NCI-H748 treated with DMSO at 0.1 percent for 48 hours (cell line): ENCODE measurements around the gene RORB.

Experiments
- DNase-seq: peaks from one replicate; lab custom pipeline; 2025; lab: John Stamatoyannopoulos, UW

Gene RORB

DNA sequence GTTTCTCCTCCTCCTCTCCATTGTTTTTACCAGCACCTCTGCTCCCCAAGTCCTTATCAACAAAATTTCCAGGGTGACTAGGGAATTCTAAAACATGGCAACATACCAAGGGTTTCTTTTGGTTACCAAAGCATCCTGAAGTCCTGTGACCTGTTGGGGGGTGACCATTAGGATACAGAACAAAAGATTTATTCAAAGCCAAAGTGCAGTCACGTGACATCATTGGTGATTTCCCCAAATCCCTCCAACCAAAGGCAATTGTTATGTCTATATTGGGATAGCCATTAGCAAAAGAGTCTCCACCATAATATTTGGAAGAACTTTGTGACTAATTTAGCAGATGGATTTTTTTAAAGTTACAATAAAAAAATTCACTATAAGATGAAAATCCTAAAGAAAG lies 222.2 kb downstream of the RORB start:
- DNase-seq: no peak

DNA sequence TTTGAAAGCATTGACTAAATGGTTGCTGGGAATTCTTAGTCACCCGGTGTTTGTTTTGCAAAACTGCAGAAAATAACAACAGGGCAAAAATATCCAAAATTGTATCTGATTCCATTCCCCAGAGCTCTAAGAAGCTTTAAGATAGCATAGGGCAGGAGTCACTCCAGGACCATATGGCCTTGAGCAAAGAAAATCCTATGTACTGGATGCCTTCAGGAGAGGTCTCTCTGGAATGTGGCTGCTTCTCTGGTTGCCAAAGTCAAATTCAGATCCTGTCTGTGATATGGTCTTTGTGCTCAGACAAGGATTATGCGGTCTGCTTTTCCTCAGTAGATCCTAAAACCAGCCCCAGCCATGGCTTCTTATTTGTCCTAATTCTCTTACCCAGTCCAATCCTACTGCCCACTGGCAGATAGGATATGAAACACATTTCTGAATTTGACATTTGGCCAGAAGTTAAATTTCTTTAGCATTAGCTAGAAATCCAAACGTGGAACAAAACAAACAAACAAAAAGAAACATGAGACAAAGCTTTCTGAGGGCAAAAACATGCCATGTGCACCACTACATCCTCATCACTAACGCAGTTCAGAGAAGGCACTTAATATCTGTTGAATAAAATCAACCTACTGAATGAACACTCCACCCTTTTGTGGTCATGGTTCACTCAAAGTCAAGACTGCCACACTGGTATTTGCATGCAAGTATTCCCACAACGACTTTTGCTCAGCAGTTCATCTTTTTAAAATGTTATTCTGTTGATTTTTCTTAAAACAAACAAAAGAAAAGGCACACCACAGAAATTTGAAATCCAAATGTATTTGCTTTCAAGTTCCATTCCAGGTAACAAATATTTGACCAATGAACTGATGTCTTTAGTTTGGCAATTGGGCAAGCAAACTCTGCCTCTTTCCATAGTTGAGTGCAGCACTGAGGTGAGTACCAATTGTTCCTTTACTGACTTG lies 224.8 kb downstream of the RORB start:
- no peak for DNase-seq

DNA sequence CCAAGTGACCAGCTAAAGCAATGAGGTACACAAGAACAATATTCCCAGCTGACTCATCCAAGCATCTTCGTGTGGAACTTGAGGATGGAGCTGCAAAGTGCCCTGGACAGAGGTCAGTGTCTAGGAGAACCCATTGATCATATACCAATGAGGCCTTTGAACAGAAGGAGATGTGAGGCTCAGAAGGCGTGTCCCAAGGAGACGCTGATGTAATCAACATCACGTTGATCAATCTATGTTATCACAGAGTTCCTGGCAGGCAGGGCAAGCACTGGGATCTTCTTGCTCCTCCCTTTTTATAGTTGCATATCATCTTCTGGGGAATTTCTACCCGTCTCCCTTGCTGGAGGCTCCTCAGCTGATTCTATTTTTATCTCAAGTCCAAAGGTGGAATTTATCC lies 227.2 kb downstream of the RORB start:
- no peak for DNase-seq

DNA sequence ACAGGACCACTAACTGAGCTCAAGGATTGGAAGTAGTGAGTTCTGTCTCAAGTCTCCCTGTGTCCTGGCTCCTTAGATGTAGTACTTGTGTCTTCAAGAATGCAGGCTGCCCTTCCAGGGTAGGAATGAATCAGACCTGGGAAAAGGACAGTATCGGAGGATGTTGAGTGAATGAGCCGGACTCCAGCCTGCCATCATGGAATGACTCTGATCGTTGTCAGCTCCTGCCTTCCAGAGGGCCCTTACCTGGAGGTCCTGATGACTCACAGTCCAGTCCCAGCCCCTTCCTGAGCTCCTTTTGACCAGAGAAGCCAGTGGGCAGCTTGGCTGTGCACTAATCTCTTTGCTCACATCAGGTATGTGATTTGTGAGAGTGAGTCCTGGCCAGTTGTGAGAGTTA lies 229.4 kb downstream of the RORB start:
- no peak for DNase-seq

GRCh38 chr9:74728176-74728575 lies 231.0 kb downstream of the RORB start:
- DNase-seq: no peak

DNA sequence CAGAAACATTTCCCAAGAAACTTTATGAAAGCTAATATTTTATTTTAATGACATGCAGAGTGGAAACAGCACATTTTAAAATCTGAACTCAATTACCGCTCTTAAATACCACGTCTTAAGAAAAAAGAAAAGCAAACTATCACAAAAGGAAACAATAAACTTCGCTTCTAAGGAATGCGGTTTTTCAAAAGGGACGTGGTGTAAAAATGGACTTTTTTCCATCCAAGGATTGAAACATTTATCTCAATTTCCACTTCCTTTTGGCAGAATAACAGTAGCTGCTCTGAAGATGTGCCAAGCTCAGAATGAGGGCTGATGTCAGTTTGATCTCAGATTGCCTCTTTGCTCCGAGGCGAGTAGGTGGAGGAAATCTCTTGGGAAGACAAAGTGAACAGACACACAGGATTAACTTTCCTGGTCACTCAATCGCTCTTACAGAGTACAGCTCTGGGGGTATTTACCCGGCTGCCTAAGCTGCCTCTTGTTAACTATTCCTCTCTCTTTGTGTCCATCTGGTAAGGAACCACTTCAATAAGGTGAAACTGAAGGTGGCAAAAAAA lies 232.1 kb downstream of the RORB start:
- no peak for DNase-seq

DNA sequence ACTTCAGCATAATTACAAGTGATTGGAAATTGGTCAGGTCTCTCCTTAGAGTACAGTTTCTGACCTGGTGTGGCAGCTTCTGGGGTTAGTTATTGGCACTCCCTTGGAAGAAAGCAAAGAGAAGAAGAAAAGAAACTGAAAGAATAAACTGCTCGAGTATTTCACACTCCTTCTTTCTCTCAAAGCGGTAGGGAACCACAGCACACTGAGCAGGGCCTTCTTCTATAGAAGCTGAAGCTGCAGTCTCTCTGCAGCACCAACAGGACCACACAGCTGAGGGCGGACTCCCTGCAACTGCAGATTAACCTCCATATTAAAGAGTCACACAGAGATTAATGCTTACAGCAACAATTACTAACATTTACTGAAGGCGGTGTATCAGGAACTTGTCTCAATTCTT lies 238.6 kb downstream of the RORB start:
- no peak for DNase-seq

DNA sequence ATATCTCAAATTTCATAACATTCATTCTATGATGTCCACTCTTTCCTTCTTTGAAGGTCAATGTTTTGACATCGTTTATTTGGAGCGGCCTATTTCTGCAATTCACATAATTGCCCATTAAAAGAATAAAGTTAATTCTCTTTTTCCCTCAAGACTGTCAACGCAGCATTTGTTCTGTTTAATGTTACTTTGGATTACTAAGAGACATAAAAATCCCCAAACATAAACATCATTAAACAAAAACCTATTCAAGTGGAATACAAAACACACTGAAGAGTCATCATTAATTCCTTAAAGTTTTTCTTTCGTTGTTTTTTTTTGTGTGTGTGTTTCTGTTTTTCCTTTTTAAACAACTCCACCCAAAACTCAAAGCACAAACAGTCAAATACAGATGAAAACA lies 239.5 kb downstream of the RORB start:
- no peak for DNase-seq

- no peak for DNase-seq
These were observed 245.2 kb downstream of the RORB start for GRCh38 chr9:74742191-74742790.
